Neural cell (in vitro differentiated cells): Measurements from ENCODE around the gene TEF.

Source experiments
- EP300 ChIP-seq: fragments of 450-650 bp; conservative IDR thresholded peaks from 2 replicates; pipeline ENCODE4 v1.6.1; 2014; ENCODE audit warnings: antibody characterized with exemption, mild to moderate bottlenecking, moderate library complexity; ENCODE audit not compliant: poor library complexity, severe bottlenecking
- EZH2 ChIP-seq: fragments of 200-600, 300-800 bp; shearing (Covaris generic), sonication (generic); IDR thresholded peaks from 2 replicates; pipeline ENCODE4 v1.6.1; 2014; ENCODE audit warnings: antibody characterized with exemption, low read length, borderline replicate concordance, mild to moderate bottlenecking; ENCODE audit not compliant: insufficient read depth, poor library complexity, severe bottlenecking
- MXI1 ChIP-seq: fragments of 450-650 bp; conservative IDR thresholded peaks from 2 replicates; pipeline ENCODE4 v1.6.1; 2014; ENCODE audit warnings: antibody characterized with exemption, mild to moderate bottlenecking; ENCODE audit not compliant: poor library complexity, severe bottlenecking
- POLR2AphosphoS5 ChIP-seq: IDR thresholded peaks from 2 replicates; pipeline ENCODE4 v1.6.1; 2012
- RAD21 ChIP-seq: fragments of 450-650 bp; conservative IDR thresholded peaks from 2 replicates; pipeline ENCODE4 v1.6.1; 2014; ENCODE audit warnings: antibody characterized with exemption, mild to moderate bottlenecking, moderate library complexity
- SMC3 ChIP-seq: fragments of 450-650 bp; conservative IDR thresholded peaks from 2 replicates; pipeline ENCODE4 v1.6.1; 2014; ENCODE audit warnings: antibody characterized with exemption, mild to moderate bottlenecking, moderate library complexity; ENCODE audit not compliant: poor library complexity
- TAF1 ChIP-seq: IDR thresholded peaks from 2 replicates; pipeline ENCODE4 v1.6.1; 2012; ENCODE audit warnings: low read depth
- TF ChIP-seq, protein P1 (sequence below): fragments of 450-650 bp; IDR thresholded peaks from 2 replicates; pipeline ENCODE4 v1.5.1; 2014; ENCODE audit warnings: antibody characterized with exemption, mild to moderate bottlenecking, moderate library complexity; ENCODE audit not compliant: poor library complexity, severe bottlenecking

GRCh38 chr22:41406410-41406809 is 24.7 kb downstream of the TEF start:
- TF ChIP-seq, protein P1, sequence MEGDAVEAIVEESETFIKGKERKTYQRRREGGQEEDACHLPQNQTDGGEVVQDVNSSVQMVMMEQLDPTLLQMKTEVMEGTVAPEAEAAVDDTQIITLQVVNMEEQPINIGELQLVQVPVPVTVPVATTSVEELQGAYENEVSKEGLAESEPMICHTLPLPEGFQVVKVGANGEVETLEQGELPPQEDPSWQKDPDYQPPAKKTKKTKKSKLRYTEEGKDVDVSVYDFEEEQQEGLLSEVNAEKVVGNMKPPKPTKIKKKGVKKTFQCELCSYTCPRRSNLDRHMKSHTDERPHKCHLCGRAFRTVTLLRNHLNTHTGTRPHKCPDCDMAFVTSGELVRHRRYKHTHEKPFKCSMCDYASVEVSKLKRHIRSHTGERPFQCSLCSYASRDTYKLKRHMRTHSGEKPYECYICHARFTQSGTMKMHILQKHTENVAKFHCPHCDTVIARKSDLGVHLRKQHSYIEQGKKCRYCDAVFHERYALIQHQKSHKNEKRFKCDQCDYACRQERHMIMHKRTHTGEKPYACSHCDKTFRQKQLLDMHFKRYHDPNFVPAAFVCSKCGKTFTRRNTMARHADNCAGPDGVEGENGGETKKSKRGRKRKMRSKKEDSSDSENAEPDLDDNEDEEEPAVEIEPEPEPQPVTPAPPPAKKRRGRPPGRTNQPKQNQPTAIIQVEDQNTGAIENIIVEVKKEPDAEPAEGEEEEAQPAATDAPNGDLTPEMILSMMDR, result no peak
- TF ChIP-seq EZH2, result no peak
- no peak for TF ChIP-seq POLR2AphosphoS5
- no peak for TF ChIP-seq EP300
- no peak for TF ChIP-seq RAD21
- TF ChIP-seq TAF1, result no peak
- TF ChIP-seq SMC3, result no peak
- no peak for TF ChIP-seq MXI1
